H9 (cell line): ENCODE measurements around the gene PTPRF. TPM values are rescaled to one million over a fixed set of nuclear protein-coding genes. Genes with fewer than 3 reads are reported as not detected.

Experiments
- DNase-seq: peaks from one replicate; pipeline ENCODE4 v3.0.0-alpha.2; 2017
- H2AFZ ChIP-seq: one replicate; pipeline ENCODE4 v1.6.1; 2013; ENCODE audit warnings: mild to moderate bottlenecking, low read length, control low read depth, moderate library complexity
- H2AK5ac ChIP-seq: 2 replicates; pipeline ENCODE4 v1.6.1; 2013; ENCODE audit warnings: low read length, control low read depth, mixed read lengths; ENCODE audit not compliant: insufficient read length
- H2BK120ac ChIP-seq: one replicate; pipeline ENCODE4 v1.6.1; 2013; ENCODE audit warnings: low read depth, mild to moderate bottlenecking, low read length, control low read depth, inconsistent platforms; ENCODE audit not compliant: poor library complexity, severe bottlenecking
- H2BK12ac ChIP-seq: 2 replicates; pipeline ENCODE4 v1.6.1; 2013; ENCODE audit warnings: low read length, control low read depth, mixed read lengths, low read depth; ENCODE audit not compliant: insufficient read length
- H2BK15ac ChIP-seq: 2 replicates; pipeline ENCODE4 v1.6.1; 2013; ENCODE audit warnings: low read depth, low read length, control low read depth
- H2BK20ac ChIP-seq: one replicate; pipeline ENCODE4 v1.6.1; 2013; ENCODE audit warnings: low read depth, mild to moderate bottlenecking, low read length, control low read depth, inconsistent platforms; ENCODE audit not compliant: poor library complexity, severe bottlenecking
- H2BK5ac ChIP-seq: 2 replicates; pipeline ENCODE4 v1.6.1; 2013; ENCODE audit warnings: low read length, control low read depth, mixed read lengths; ENCODE audit not compliant: insufficient read length
- H3K14ac ChIP-seq: 2 replicates; pipeline ENCODE4 v1.6.1; 2013; ENCODE audit warnings: low read length, control low read depth; ENCODE audit not compliant: insufficient read depth
- H3K18ac ChIP-seq: 2 replicates; pipeline ENCODE4 v1.6.1; 2013; ENCODE audit warnings: low read depth, mild to moderate bottlenecking, mixed read lengths, low read length, control low read depth; ENCODE audit not compliant: insufficient read length
- H3K23ac ChIP-seq: 2 replicates; pipeline ENCODE4 v1.6.1; 2013; ENCODE audit warnings: low read length, control low read depth, mixed read lengths, low read depth; ENCODE audit not compliant: insufficient read length
- H3K23me2 ChIP-seq: 2 replicates; pipeline ENCODE4 v1.6.1; 2013; ENCODE audit warnings: low read depth, mild to moderate bottlenecking, mixed read lengths, low read length, control low read depth; ENCODE audit not compliant: insufficient read length, poor library complexity, severe bottlenecking
- H3K27ac ChIP-seq: 2 replicates; pipeline ENCODE4 v1.5.1; 2013; ENCODE audit warnings: low read length, control low read depth, mixed read lengths, low read depth; ENCODE audit not compliant: insufficient read length
- H3K27me3 ChIP-seq: 2 replicates; pipeline ENCODE4 v1.6.1; 2013; ENCODE audit warnings: low read length, control low read depth, inconsistent platforms; ENCODE audit not compliant: insufficient read depth
- H3K4ac ChIP-seq: 2 replicates; pipeline ENCODE4 v1.6.1; 2013; ENCODE audit warnings: low read depth, mild to moderate bottlenecking, control low read depth, inconsistent platforms, low read length, moderate library complexity
- H3K4me1 ChIP-seq: 2 replicates; pipeline ENCODE4 v1.6.1; 2013; ENCODE audit warnings: low read length, control low read depth, inconsistent platforms; ENCODE audit not compliant: insufficient read depth
- H3K4me2 ChIP-seq: 2 replicates; pipeline ENCODE4 v1.6.1; 2013; ENCODE audit warnings: low read length, control low read depth, mixed read lengths; ENCODE audit not compliant: insufficient read length, insufficient read depth
- H3K56ac ChIP-seq: 2 replicates; pipeline ENCODE4 v1.6.1; 2013; ENCODE audit warnings: low read depth, mild to moderate bottlenecking, mixed read lengths, low read length, control low read depth; ENCODE audit not compliant: insufficient read length
- H3K79me1 ChIP-seq: 2 replicates; pipeline ENCODE4 v1.6.1; 2013; ENCODE audit warnings: low read depth, mild to moderate bottlenecking, moderate library complexity, low read length, control low read depth, inconsistent platforms; ENCODE audit not compliant: insufficient read depth, poor library complexity, severe bottlenecking
- H3K79me2 ChIP-seq: 2 replicates; pipeline ENCODE4 v1.6.1; 2013; ENCODE audit warnings: low read length, control low read depth, inconsistent platforms; ENCODE audit not compliant: insufficient read depth
- H3K9ac ChIP-seq: 2 replicates; pipeline ENCODE4 v1.6.1; 2013; ENCODE audit warnings: low read length, control low read depth, mixed read lengths; ENCODE audit not compliant: insufficient read length; ENCODE audit errors: extremely low read depth
- H3K9me3 ChIP-seq: one replicate; pipeline ENCODE4 v1.6.1; 2013; ENCODE audit warnings: low read depth, low read length, inconsistent platforms; ENCODE audit not compliant: control insufficient read depth
- H3T11ph ChIP-seq: one replicate; pipeline ENCODE4 v1.6.1; 2013; ENCODE audit warnings: mild to moderate bottlenecking, low read length, control low read depth, inconsistent platforms
- H4K20me1 ChIP-seq: one replicate; pipeline ENCODE4 v1.6.1; 2013; ENCODE audit not compliant: control insufficient read depth, insufficient read length, insufficient read depth
- H4K5ac ChIP-seq: 2 replicates; pipeline ENCODE4 v1.6.1; 2013; ENCODE audit warnings: low read depth, mild to moderate bottlenecking, mixed read lengths, low read length, control low read depth; ENCODE audit not compliant: insufficient read length
- H4K8ac ChIP-seq: replicated peaks from 2 replicates; pipeline ENCODE4 v1.6.1; 2013; ENCODE audit warnings: low read length, control low read depth, mixed read lengths, low read depth; ENCODE audit not compliant: insufficient read length
- H4K91ac ChIP-seq: 2 replicates; pipeline ENCODE4 v1.6.1; 2013; ENCODE audit warnings: low read depth, mild to moderate bottlenecking, moderate library complexity, mixed read lengths, low read length, control low read depth; ENCODE audit not compliant: insufficient read length
- H3K27ac Mint-ChIP-seq, 3 experiments: 2 replicates in 2 of 3; 3 replicates in 1 of 3; pipeline ENCODE4 v1.8.0; 2020 to 2021; ENCODE audit warnings: mixed read lengths in 3 of 3, mild to moderate bottlenecking in 1 of 3, moderate library complexity in 1 of 3
- H3K27me3 Mint-ChIP-seq: 2 replicates; pipeline ENCODE4 v1.8.0; 2021; ENCODE audit warnings: low read depth, mild to moderate bottlenecking, moderate library complexity, mixed read lengths
- H3K36me3 Mint-ChIP-seq, 3 experiments: 2 replicates in 2 of 3; 3 replicates in 1 of 3; pipeline ENCODE4 v1.8.0; 2020 to 2021; ENCODE audit warnings: low read depth in 3 of 3, mixed read lengths in 3 of 3; ENCODE audit not compliant: insufficient read depth in 1 of 3
- H3K4me1 Mint-ChIP-seq, 2 experiments: 2 replicates each; pipeline ENCODE4 v1.8.0; 2020; ENCODE audit warnings: mixed read lengths in 2 of 2
- H3K4me3 Mint-ChIP-seq, 2 experiments: 2 replicates in 1 of 2; 3 replicates in 1 of 2; pipeline ENCODE4 v1.8.0; 2020 to 2021; ENCODE audit warnings: mild to moderate bottlenecking in 2 of 2, mixed read lengths in 2 of 2, moderate library complexity in 1 of 2
- H3K9me3 Mint-ChIP-seq, 2 experiments: 2 replicates in 1 of 2; 3 replicates in 1 of 2; pipeline ENCODE4 v1.8.0; 2020; ENCODE audit warnings: mild to moderate bottlenecking in 2 of 2, mixed read lengths in 2 of 2, moderate library complexity in 1 of 2
- WGBS: extraction: QIAGEN DNeasy Blood & Tissue Kit; methylation state at CpG from one replicate; pipeline ENCODE4 v1.1.7; 2013; ENCODE audit warnings: missing lambda C conversion rate, low lambda C conversion rate, mixed read lengths; ENCODE audit not compliant: insufficient read length; ENCODE audit errors: extremely low coverage; 5-methylcytosine and 5-hydroxymethylcytosine counted together
- total RNA-seq: library from RNA; stranded (reverse); gene quantifications from 2 replicates; pipeline ENCODE4 v1.2.1, GENCODE V29; 2021
- TF ChIP-seq, protein P1 (sequence below): fragments of 200-600 bp; sonication (generic); conservative IDR thresholded peaks from 3 replicates; pipeline ENCODE4 v1.8.0; 2021; ENCODE audit warnings: antibody characterized with exemption, mild to moderate bottlenecking

Gene PTPRF
- total RNA-seq, 1 experiment from 2014 or later: 193 TPM

DNA sequence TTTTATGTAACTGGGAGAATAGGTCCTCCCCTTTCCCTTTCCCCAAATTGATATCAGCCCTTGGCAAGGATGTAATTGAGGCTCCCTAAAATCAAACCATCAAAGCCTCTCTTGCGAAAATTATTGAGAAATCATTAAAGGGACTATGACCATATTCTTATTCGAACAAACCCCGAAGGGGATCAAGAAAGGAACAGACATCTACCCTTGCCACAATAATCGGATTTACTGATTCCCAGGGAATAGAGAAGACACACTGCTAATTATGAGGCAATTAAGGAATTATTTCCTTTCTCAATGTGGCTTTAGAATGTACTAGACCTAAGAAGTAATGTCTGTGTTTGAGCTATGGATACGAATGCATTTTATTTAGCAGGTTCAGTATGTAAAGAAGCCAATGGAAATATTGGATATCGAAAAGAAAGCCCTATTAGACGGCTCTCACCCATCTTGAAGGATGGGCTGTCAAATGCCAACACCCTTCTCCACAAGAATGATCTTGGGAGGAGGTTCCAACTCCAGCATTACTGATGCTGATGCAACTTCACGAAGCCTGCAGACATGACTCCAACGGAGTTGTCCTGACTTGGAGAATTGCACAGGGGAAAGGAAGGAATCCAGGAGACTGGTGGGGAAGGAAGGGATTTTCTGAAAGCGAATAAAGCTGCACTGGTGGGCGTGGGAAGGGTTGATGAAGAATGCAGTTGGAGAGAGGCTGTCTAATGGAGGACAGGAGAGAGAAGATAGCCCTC is 11.6 kb upstream of the PTPRF start:
- Histone ChIP-seq H2AK5ac (no peak overlapping the region), H3K4me1 (peaks cover 2% of the 10 kb centered on the region; the same call in 1 of the 2 replicates), H2BK20ac (no peak overlapping the region), H4K20me1 (no peaks in the 10 kb centered on the region), H3T11ph (no peak overlapping the region), H2AFZ (no peak overlapping the region), H3K14ac (no peak overlapping the region), H3K23ac (no peak overlapping the region), H4K8ac (no peak overlapping the region), H3K4me2 (no peak overlapping the region), H2BK12ac (no peak overlapping the region), H3K9me3 (no peaks in the 10 kb centered on the region), H2BK5ac (no peak overlapping the region), H3K4ac (no peak overlapping the region), H3K79me2 (no peaks in the 10 kb centered on the region; the same call in 1 of the 2 replicates), H3K79me1 (no peaks in the 10 kb centered on the region), H2BK15ac (no peak overlapping the region), H4K5ac (no peak overlapping the region), H2BK120ac (no peak overlapping the region), H4K91ac (no peak overlapping the region), H3K27ac (no peak overlapping the region), H3K23me2 (no peaks in the 10 kb centered on the region), H3K27me3 (no peaks in the 10 kb centered on the region), H3K18ac (no peak overlapping the region), H3K9ac (no peak overlapping the region), H3K56ac (no peak overlapping the region)
- Mint-ChIP-seq H3K4me3 (no peak overlapping the region), H3K36me3 (no peaks in the 10 kb centered on the region), H3K27ac (no peak overlapping the region), H3K4me1 (peaks cover 32 to 35% of the 10 kb centered on the region in 2 experiments), H3K27me3 (peaks cover 23% of the 10 kb centered on the region), H3K9me3 (no peaks in the 10 kb centered on the region; a peak in 1 of 5 replicates)
- DNase-seq: no peak
- TF ChIP-seq, protein P1, sequence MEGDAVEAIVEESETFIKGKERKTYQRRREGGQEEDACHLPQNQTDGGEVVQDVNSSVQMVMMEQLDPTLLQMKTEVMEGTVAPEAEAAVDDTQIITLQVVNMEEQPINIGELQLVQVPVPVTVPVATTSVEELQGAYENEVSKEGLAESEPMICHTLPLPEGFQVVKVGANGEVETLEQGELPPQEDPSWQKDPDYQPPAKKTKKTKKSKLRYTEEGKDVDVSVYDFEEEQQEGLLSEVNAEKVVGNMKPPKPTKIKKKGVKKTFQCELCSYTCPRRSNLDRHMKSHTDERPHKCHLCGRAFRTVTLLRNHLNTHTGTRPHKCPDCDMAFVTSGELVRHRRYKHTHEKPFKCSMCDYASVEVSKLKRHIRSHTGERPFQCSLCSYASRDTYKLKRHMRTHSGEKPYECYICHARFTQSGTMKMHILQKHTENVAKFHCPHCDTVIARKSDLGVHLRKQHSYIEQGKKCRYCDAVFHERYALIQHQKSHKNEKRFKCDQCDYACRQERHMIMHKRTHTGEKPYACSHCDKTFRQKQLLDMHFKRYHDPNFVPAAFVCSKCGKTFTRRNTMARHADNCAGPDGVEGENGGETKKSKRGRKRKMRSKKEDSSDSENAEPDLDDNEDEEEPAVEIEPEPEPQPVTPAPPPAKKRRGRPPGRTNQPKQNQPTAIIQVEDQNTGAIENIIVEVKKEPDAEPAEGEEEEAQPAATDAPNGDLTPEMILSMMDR: no peak
- no CpG with 5 or more reads among the region's 11 CpGs for WGBS
